Calu3 (cell line): ENCODE results near the gene LRBA. TPM values are rescaled to one million over a fixed set of nuclear protein-coding genes. Genes with fewer than 3 reads are reported as not detected.

Experiments used
- BruUV-seq: library from RNA; stranded (reverse); fragments of 400-500 nt; replicated peaks from 2 replicates; lab custom pipeline; 2021; lab: Mats Ljungman, UMichigan
- CTCF ChIA-PET: fragments of 300-600 bp; sonication (Branson Sonifier 250); formaldehyde crosslinking; loops from one replicate; lab custom pipeline; 2022; ENCODE audit warnings: antibody characterized with exemption; lab: Charles Lee
- DNase-seq: peaks from one replicate; pipeline ENCODE4 v3.0.0; 2022
- H3K27ac Mint-ChIP-seq: one replicate; pipeline ENCODE4 v1.8.0; 2022; ENCODE audit warnings: mixed read lengths; ENCODE audit not compliant: unreplicated experiment
- H3K27me3 Mint-ChIP-seq: one replicate; pipeline ENCODE4 v1.8.0; 2022; ENCODE audit warnings: mixed read lengths; ENCODE audit not compliant: unreplicated experiment
- H3K36me3 Mint-ChIP-seq: one replicate; pipeline ENCODE4 v1.8.0; 2022; ENCODE audit warnings: mild to moderate bottlenecking, moderate library complexity, mixed read lengths; ENCODE audit not compliant: insufficient read depth, unreplicated experiment
- H3K4me1 Mint-ChIP-seq: one replicate; pipeline ENCODE4 v1.8.0; 2022; ENCODE audit warnings: mild to moderate bottlenecking, low read depth, mixed read lengths; ENCODE audit not compliant: unreplicated experiment
- H3K4me3 Mint-ChIP-seq: one replicate; pipeline ENCODE4 v1.8.0; 2022; ENCODE audit warnings: mild to moderate bottlenecking, low read depth, moderate library complexity, mixed read lengths; ENCODE audit not compliant: unreplicated experiment
- H3K9me3 Mint-ChIP-seq: one replicate; pipeline ENCODE4 v1.8.0; 2022; ENCODE audit warnings: low read depth, mixed read lengths; ENCODE audit not compliant: unreplicated experiment
- CTCF ChIP-seq: fragments of 200-600 bp; IDR thresholded peaks from one replicate; pipeline ENCODE4 v1.8.0; 2022; ENCODE audit warnings: antibody characterized with exemption; ENCODE audit not compliant: unreplicated experiment
- intact Hi-C: fragments of 100-400 bp; cut with micrococcal nuclease; formaldehyde crosslinking; loops from one replicate; pipeline ENCODE4 v1.10.0; 2022; ENCODE audit not compliant: unreplicated experiment
- total RNA-seq: library from RNA; stranded (reverse); gene quantifications from 2 replicates; pipeline ENCODE4 v1.2.3, GENCODE V29; 2022

Gene LRBA
- total RNA-seq, 1 experiment from 2014 or later, result 49.0 TPM

- CTCF ChIA-PET, result no interaction called here
- Mint-ChIP-seq H3K4me1 (no peaks in the 10 kb centered on the region), H3K9me3 (no peaks in the 10 kb centered on the region), H3K27me3 (no peaks in the 10 kb centered on the region), H3K27ac (no peak overlapping the region), H3K36me3 (no peaks in the 10 kb centered on the region), H3K4me3 (no peak overlapping the region)
- no peak for DNase-seq
- no peak for TF ChIP-seq CTCF
- intact Hi-C loops, result no loop called here
- BruUV-seq, result no TSS peak
These were observed 753.5 kb downstream of the LRBA start for GRCh38 chr4:150261571-150261970.

GRCh38 chr4:150259861-150260567 is 755.1 kb downstream of the LRBA start:
- no peak for DNase-seq
- H3K9me3 Mint-ChIP-seq, result no peaks in the 10 kb centered on the region
- no peak overlapping the region for H3K4me3 Mint-ChIP-seq
- no peaks in the 10 kb centered on the region for H3K27me3 Mint-ChIP-seq
- H3K4me1 Mint-ChIP-seq, result no peaks in the 10 kb centered on the region
- H3K27ac Mint-ChIP-seq, result no peak overlapping the region
- intact Hi-C loops, result no loop called here
- CTCF ChIA-PET, result no interaction called here
- H3K36me3 Mint-ChIP-seq, result no peaks in the 10 kb centered on the region
- BruUV-seq, result no TSS peak
- TF ChIP-seq CTCF, result no peak

- DNase-seq, result no peak
- H3K9me3 Mint-ChIP-seq, result no peaks in the 10 kb centered on the region
- H3K27me3 Mint-ChIP-seq, result no peaks in the 10 kb centered on the region
- CTCF ChIA-PET, result no interaction called here
- no TSS peak for BruUV-seq
- H3K4me1 Mint-ChIP-seq, result no peaks in the 10 kb centered on the region
- H3K36me3 Mint-ChIP-seq, result no peaks in the 10 kb centered on the region
- no peak overlapping the region for H3K27ac Mint-ChIP-seq
- H3K4me3 Mint-ChIP-seq, result no peak overlapping the region
- intact Hi-C loops, result no loop called here
- no peak for TF ChIP-seq CTCF
These were observed 756.5 kb downstream of the LRBA start for GRCh38 chr4:150258569-150258968.

GRCh38 chr4:150256841-150257730 is 758.0 kb downstream of the LRBA start:
- Mint-ChIP-seq H3K36me3 (no peaks in the 10 kb centered on the region), H3K4me1 (no peaks in the 10 kb centered on the region), H3K27me3 (no peaks in the 10 kb centered on the region), H3K9me3 (no peaks in the 10 kb centered on the region), H3K4me3 (no peak overlapping the region), H3K27ac (no peak overlapping the region)
- no TSS peak for BruUV-seq
- no peak for TF ChIP-seq CTCF
- intact Hi-C loops, result no loop called here
- CTCF ChIA-PET, result no interaction called here
- DNase-seq, result peak; percentile 5
